Measurements from ENCODE around the gene NPHP4.

NPHP4 gene

GRCh38 chr1:5826601-5827000 lies 165.6 kb downstream of the NPHP4 start:
- no peak for DNase-seq

- DNase-seq = no peak
Measured at GRCh38 chr1:5822726-5823125, 169.5 kb downstream of the NPHP4 start.

GRCh38 chr1:5822266-5822665 lies 170.0 kb downstream of the NPHP4 start:
- no peak for DNase-seq

GRCh38 chr1:5821540-5822176 lies 170.6 kb downstream of the NPHP4 start:
- DNase-seq = no peak

GRCh38 chr1:5820026-5820421 lies 172.2 kb downstream of the NPHP4 start:
- no peak for DNase-seq

- no peak for DNase-seq
Measured at GRCh38 chr1:5819391-5820025, 172.7 kb downstream of the NPHP4 start.

GRCh38 chr1:5818755-5819154 lies 173.5 kb downstream of the NPHP4 start:
- DNase-seq = no peak

- DNase-seq = no peak
Measured at GRCh38 chr1:5815716-5816115, 176.5 kb downstream of the NPHP4 start.

- no peak for DNase-seq
Measured at GRCh38 chr1:5815211-5815610, 177.0 kb downstream of the NPHP4 start.

DNA sequence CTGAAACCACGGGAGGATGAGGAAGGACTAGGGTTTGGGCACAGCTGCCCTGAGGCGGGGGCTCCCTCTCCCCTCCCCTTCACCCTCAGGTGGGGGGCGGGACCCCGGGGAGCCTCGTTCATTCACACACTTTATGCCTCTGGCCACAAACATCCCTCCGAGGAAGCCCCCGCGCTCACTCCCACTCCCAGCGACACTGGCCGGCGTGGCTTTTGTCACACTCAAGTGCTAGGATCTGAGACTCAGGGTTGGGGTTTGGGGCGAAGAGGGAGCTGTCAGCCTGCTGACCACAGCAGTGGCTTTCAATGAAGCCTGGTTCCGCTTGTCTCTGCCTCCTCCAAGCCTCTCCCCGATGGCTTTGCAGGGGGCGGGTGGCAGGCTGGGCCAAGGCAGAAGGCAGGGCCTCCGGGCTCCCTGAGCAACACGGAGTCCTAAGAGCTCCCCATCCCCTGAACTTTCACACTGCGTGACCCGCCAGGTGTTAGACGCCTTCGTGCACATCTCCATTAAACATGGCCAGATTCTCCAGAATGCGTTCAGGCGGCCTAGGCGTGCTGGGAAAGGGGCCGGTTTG lies 178.1 kb downstream of the NPHP4 start:
- no peak for DNase-seq

DNA sequence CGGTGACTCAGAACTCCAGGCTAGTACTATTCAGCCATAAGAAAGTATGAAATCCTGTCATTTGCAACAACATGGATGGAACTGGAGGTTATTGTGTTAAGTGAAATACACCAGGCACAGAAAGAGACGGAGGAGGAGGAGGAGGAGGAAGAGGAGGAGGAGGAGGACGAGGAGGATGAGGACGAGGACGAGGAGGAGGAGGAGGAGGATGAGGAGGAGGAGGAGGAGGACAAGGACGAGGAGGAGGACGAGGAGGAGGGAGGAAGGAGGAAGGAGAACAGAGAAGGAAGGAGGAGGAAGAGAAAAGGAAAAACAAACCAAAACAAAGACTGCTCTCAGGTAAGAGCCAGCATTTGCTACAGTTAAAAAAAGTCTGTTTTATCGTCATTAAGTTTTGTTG lies 178.7 kb downstream of the NPHP4 start:
- DNase-seq = no peak
